MCF 10A (cell line): ENCODE results near the gene FCRL3. TPM values are rescaled to one million over a fixed set of nuclear protein-coding genes. Genes with fewer than 3 reads are reported as not detected.

Experiments used
- BruUV-seq: library from RNA; stranded (reverse); fragments of 400-500 nt; replicated peaks from 2 replicates; lab custom pipeline; 2021; lab: Mats Ljungman, UMichigan
- CTCF ChIA-PET: fragments of 300-600 bp; sonication (Branson Sonifier 250); formaldehyde crosslinking; extraction: SDS; loops from one replicate; lab custom pipeline; 2021; ENCODE audit warnings: antibody characterized with exemption, inconsistent platforms; lab: Yijun Ruan, JAX
- POLR2A ChIA-PET: fragments of 300-600, 350-650 bp; sonication (Branson Sonifier 250); formaldehyde crosslinking; extraction: SDS; loops from one replicate; lab custom pipeline; 2020; ENCODE audit warnings: antibody characterized with exemption, inconsistent platforms; lab: Yijun Ruan, JAX
- DNase-seq: peaks from one replicate; pipeline ENCODE4 v3.0.0-alpha.2; 2018; ENCODE audit not compliant: unreplicated experiment
- H3K27ac Mint-ChIP-seq: one replicate; pipeline ENCODE4 v1.8.0; 2022; ENCODE audit warnings: mild to moderate bottlenecking, low read depth, mixed read lengths; ENCODE audit not compliant: unreplicated experiment
- H3K27me3 Mint-ChIP-seq: one replicate; pipeline ENCODE4 v1.8.0; 2022; ENCODE audit warnings: mixed read lengths; ENCODE audit not compliant: insufficient read depth, unreplicated experiment
- H3K36me3 Mint-ChIP-seq: one replicate; pipeline ENCODE4 v1.8.0; 2022; ENCODE audit warnings: mild to moderate bottlenecking, moderate library complexity, mixed read lengths; ENCODE audit not compliant: insufficient read depth, unreplicated experiment
- H3K4me1 Mint-ChIP-seq: one replicate; pipeline ENCODE4 v1.8.0; 2022; ENCODE audit warnings: mixed read lengths; ENCODE audit not compliant: insufficient read depth, unreplicated experiment
- H3K4me3 Mint-ChIP-seq: one replicate; pipeline ENCODE4 v1.8.0; 2022; ENCODE audit warnings: mild to moderate bottlenecking, moderate library complexity, mixed read lengths; ENCODE audit not compliant: unreplicated experiment
- H3K9me3 Mint-ChIP-seq: one replicate; pipeline ENCODE4 v1.8.0; 2022; ENCODE audit warnings: mixed read lengths; ENCODE audit not compliant: unreplicated experiment
- intact Hi-C: fragments of 100-400 bp; cut with micrococcal nuclease; formaldehyde crosslinking; loops from 2 replicates; pipeline ENCODE4 v1.14.1; 2022
- total RNA-seq: library from RNA; stranded (reverse); gene quantifications from 2 replicates; pipeline ENCODE4 v1.2.3, GENCODE V29; 2022
- TF ChIP-seq, protein P1 (sequence below): fragments of 200-600 bp; IDR thresholded peaks from one replicate; pipeline ENCODE4 v1.8.0; 2022; ENCODE audit warnings: antibody characterized with exemption, mild to moderate bottlenecking; ENCODE audit not compliant: unreplicated experiment

The FCRL3 gene
- total RNA-seq, 1 experiment from 2014 or later = not detected

DNA sequence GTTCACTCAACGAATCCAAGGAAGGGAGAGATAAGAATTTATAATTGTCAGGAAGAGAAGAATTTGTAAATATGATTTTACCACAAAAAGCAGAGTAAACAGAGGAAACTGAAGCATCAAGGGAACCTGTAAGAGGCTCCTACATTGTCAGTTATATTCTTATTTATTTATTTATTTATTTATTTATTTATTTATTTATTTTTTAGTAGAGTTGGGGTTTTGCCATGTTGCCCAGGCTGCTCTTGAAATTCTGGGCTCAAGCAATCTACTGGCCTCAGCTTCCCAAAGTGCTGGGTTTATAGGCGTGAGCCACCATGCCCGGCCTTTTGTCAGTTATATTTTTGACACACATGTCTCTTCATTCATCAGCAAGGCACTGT is 47.1 kb downstream of the FCRL3 start:
- H3K9me3 Mint-ChIP-seq = no peaks in the 10 kb centered on the region
- peaks cover 93% of the 10 kb centered on the region for H3K27me3 Mint-ChIP-seq
- BruUV-seq = no TSS peak
- ChIA-PET POLR2A (no interaction called here), CTCF (interaction anchor here (1.1 kb wide), 1 partner anchor 74 kb away, joined by 4 read pairs; no protein-coding TSS in a partner anchor)
- H3K4me1 Mint-ChIP-seq = no peaks in the 10 kb centered on the region
- H3K27ac Mint-ChIP-seq = no peak overlapping the region
- DNase-seq = no peak
- no peaks in the 10 kb centered on the region for H3K36me3 Mint-ChIP-seq
- TF ChIP-seq, protein P1, sequence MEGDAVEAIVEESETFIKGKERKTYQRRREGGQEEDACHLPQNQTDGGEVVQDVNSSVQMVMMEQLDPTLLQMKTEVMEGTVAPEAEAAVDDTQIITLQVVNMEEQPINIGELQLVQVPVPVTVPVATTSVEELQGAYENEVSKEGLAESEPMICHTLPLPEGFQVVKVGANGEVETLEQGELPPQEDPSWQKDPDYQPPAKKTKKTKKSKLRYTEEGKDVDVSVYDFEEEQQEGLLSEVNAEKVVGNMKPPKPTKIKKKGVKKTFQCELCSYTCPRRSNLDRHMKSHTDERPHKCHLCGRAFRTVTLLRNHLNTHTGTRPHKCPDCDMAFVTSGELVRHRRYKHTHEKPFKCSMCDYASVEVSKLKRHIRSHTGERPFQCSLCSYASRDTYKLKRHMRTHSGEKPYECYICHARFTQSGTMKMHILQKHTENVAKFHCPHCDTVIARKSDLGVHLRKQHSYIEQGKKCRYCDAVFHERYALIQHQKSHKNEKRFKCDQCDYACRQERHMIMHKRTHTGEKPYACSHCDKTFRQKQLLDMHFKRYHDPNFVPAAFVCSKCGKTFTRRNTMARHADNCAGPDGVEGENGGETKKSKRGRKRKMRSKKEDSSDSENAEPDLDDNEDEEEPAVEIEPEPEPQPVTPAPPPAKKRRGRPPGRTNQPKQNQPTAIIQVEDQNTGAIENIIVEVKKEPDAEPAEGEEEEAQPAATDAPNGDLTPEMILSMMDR = no peak
- no peak overlapping the region for H3K4me3 Mint-ChIP-seq
- intact Hi-C loops = no loop called here

DNA sequence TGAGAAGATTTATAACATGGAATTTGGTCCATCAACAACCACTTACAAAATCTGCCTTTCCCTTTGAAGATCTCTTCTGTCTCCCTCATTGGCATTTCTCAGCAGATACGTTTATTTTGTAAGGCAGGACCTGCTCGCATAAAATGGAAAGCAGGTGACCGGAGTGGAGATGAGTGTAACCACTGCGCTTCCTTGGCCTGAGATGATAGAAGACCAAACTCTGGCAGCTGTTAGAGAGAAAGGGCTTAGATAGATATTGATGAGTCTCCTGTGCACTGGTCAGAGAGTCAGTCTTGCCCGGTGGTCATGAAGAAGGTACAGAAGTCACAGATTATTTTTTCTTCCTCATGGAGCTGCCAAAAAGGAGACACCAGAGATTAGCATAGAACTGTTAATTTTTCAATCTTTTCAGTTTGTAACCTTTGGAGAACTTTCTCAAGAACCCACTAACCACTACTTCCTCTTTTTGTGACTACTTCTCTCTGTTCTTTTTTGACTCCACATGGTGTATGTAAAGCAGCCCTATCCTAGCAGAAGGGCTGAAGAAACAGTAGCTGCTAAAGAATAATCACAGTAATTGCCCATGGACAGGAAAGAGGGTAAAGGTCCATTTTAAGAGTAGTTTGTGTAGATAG is 47.6 kb downstream of the FCRL3 start:
- Mint-ChIP-seq H3K36me3 (no peaks in the 10 kb centered on the region), H3K27ac (no peak overlapping the region), H3K9me3 (no peaks in the 10 kb centered on the region), H3K4me1 (no peaks in the 10 kb centered on the region), H3K4me3 (no peak overlapping the region), H3K27me3 (peaks cover 88% of the 10 kb centered on the region)
- ChIA-PET POLR2A (interaction anchor here (0.6 kb wide), 1 partner anchor 32 kb away, joined by 3 read pairs; no protein-coding TSS in a partner anchor), CTCF (interaction anchor here (1.1 kb wide), 1 partner anchor 73 kb away, joined by 4 read pairs; no protein-coding TSS in a partner anchor)
- TF ChIP-seq, protein P1 = no peak
- intact Hi-C loops = no loop called here
- DNase-seq = no peak
- no TSS peak for BruUV-seq

DNA sequence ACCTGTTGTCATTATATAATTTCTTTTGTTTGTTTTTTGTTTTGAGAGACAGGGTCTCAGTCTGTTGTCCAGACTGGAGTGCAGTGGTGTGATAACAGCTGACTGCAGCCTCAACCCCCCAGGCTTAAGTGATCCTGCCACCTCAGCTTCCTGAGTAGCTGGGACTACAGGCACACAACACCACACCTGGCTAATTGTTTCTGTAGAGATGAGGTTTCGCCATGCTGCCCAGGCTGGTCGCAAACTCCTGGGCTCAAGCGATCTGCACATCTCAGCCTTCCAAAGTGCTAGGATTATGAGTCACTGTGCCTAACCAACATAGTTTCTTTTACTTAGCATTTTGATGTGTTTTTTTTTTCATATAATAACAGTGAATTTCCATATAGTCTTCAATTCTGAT is 52.3 kb downstream of the FCRL3 start:
- no peaks in the 10 kb centered on the region for H3K36me3 Mint-ChIP-seq
- ChIA-PET POLR2A (no interaction called here), CTCF (interaction anchor here (2.0 kb wide), 1 partner anchor 43 kb away, joined by 12 read pairs; no protein-coding TSS in a partner anchor)
- TF ChIP-seq, protein P1 = no peak
- no TSS peak for BruUV-seq
- H3K9me3 Mint-ChIP-seq = no peaks in the 10 kb centered on the region
- H3K4me3 Mint-ChIP-seq = no peak overlapping the region
- no peaks in the 10 kb centered on the region for H3K4me1 Mint-ChIP-seq
- H3K27me3 Mint-ChIP-seq = peaks cover 79% of the 10 kb centered on the region
- DNase-seq = no peak
- H3K27ac Mint-ChIP-seq = no peak overlapping the region
- intact Hi-C loops = no loop called here

DNA sequence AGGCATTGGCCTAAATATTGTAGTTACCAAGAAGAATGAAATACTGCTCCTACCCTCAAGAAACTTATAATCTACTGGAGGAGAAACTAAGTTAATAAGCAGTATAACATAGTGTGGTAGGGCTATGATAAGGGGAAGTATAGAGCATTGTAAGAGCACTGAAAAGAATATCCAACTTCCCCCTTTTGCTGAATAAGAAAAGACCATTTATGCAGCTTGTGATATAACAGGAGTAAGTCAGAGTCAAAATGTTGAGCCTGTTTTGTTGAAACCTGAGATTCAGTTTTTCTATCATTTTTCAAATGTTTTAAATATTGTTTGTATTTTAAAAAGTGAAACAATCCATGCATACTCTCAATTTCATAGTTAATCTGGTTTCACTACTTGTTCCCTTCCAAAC is 54.4 kb downstream of the FCRL3 start:
- Mint-ChIP-seq H3K9me3 (no peaks in the 10 kb centered on the region), H3K27me3 (peaks cover 60% of the 10 kb centered on the region), H3K36me3 (no peaks in the 10 kb centered on the region), H3K27ac (no peak overlapping the region), H3K4me1 (no peaks in the 10 kb centered on the region), H3K4me3 (no peak overlapping the region)
- DNase-seq = no peak
- TF ChIP-seq, protein P1 = no peak
- ChIA-PET CTCF (interaction anchor here (0.7 kb wide), 1 partner anchor 229 kb away, joined by 3 read pairs; no protein-coding TSS in a partner anchor), POLR2A (no interaction called here)
- no TSS peak for BruUV-seq
- intact Hi-C loops = no loop called here
